Stimulated activated CD4-positive, alpha-beta T cell treated with anti-CD3 and anti-CD28 coated beads, Interleukin-2, amount 100 ng/mL, for 24 hours (primary cell): ENCODE measurements around the gene C16orf86.

Experiments used
- DNase-seq, 2 donors: peaks; one replicate each; pipeline ENCODE4 v3.0.0-alpha.2; 2020

C16orf86 gene

DNA sequence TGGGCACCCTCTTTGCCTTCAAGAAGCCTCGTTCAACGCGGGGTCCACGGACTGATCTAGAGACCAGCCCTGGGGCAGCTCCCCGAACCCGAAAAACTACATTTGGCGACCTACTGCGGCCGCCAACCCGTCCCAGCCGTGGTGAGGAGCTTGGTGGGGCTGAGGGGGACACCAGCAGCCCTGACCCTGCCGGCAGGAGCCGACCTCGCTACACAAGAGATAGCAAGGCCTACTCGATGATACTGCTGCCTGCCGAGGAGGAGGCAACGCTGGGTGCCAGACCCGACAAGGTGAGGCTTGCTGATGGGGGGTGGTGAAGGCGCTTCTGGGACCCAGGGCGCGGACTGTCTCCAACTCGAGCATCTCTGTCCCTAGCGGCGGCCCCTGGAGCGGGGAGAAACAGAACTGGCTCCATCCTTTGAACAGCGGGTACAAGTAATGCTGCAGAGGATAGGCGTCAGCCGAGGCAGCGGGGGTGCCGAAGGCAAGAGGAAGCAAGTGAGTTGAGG, 12.2 kb upstream of the C16orf86 start:
- DNase-seq, result no peak

DNA sequence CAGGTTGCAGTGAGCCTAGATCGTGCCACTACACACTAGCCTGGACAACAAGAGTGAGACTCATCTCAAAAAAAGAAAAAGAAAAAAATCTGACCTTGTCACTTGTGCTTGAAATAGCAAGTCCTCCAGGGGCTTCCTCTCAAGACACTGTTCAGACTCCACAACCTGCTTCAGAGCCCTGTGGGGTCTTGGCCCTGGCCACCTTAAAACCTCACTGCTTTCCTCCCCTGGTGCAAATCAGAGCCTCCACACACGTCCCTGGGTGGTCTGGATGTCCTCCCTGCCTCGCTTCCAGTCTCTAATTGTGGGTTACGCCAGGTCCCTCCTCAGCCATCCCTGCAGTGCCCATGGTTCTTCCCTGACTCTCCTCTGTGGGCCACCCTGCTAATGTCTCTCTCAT, 11.3 kb upstream of the C16orf86 start:
- DNase-seq, result no peak

DNA sequence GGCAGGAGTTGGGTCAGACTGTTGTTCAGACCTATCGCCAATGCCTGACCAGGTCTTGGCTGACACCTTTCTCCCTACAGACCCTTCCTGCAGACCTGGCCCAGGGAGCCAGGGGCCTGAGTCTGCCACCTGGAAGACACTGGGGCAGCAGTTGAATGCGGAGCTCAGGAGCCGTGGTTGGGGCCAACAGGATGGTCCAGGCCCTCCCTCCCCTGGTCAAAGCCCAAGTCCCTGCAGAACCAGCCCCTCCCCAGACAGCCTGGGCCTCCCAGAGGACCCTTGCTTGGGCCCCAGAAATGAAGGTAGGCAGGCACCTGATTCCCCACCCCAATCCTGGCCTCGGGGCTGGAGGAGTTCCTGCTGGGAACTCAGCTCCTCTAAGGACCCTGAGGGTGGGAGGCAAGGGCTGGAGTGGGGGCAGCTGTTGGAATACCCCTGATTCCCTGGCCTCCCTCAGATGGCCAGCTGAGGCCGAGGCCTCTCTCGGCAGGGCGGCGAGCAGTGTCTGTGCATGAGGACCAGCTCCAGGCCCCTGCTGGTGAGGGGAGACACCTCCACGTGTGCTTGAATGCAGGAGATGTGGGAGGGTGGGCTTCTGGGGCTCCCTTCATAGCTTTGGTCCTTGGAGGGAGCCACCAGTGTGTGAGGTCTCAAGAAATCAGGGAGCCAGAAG, 10.1 kb upstream of the C16orf86 start:
- DNase-seq, result no peak

DNA sequence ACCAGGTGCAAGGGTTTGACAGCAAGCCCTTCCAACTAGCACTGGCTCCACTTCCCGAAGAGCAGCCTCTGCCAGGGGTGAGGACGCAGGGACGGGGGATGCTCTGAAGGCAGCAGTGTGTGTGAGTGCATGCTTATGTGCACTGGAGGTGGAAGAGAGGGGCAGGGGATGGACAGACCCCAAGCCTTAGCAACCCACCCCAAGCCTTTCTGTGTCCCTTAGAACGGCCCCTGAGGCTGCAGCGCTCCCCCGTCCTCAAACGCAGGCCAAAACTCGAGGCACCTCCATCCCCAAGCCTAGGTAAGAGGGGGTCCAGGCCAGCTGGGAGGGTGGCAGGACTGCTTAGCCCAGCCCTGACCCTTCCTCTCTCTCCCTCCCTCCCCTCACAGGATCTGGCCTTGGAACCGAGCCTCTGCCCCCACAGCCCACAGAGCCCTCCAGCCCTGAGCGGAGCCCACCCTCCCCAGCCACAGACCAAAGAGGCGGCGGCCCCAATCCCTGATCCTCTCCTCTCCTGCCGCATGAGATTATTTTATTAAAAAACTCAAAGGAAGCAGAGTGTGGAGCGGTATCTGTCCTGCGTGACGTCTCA, 9.5 kb upstream of the C16orf86 start:
- no peak for DNase-seq

DNA sequence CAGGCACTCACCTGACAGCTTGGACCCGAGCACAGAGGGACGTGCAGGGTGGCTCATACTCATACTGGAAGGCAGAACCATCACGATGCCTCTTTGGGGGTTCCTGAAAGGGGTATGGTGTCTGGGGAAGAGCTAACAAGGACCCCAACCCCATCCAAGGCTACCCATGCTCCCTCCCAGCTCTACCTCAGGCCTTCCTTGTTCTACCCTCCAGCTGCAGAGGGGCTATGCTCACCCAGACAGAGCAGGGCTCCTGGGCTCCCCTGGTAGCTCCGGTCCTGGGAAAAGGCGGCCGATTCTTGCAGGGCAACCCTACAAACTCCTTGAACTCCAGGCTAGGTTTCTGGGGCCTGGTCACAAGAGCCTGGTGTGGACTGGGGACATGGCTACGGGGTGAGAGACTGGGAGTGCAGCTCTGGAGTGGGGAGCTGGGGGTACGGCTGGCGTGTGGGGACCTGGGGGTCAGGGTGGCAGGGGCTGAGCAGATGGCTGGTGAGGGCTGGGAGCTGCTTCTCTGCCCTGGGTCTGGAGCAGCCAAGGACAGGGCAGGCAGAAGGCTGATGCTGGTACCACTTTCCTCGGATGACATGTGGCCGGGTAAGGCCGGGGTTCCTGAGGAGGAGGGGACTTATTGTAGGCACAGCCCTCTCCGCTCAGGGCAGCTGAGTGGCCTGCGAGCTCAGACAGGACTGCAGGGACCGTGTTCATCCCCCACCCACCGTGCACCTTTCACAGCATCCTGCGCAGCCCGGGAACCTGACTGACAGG, 8.7 kb upstream of the C16orf86 start:
- DNase-seq, result no peak

DNA sequence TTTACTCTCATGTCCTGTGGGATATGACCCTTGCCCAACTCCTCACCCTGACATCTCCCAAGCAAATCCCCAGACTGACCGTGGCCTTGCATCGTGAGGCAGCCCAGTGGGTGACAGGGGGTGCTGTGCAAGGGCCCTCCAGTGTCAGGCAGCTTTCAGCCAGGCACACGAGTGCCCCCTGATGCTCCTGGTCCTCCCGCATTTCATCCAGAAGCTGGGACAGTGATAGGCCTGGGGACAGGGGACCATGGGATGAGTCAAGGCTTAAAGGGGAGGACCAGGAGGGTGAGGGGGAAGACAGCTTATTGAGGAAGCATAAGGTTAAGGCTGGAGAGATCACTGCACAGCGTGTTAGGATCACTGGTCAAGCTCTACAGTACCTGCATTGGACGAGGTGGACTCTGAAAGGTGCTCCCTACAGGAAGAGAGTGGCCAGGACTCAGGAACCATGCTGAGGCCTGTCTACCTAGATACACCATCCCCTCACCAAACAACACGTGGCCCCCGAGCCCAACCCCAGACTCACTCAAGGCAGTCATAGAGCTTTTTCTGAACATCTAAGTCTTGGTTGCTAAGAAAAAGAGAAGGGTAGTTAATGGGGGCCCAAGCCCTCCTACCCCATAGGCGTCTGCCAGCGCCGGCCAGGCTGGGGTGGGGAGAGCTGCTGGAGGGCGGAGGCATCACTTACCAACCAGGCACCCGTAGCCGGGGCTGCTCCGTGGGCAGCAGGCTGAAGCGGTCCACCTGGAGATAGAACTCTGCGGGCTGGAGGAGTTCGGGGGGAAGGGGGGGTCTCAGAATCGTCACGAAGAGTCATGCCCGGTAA, 7.6 kb upstream of the C16orf86 start:
- no peak for DNase-seq

DNA sequence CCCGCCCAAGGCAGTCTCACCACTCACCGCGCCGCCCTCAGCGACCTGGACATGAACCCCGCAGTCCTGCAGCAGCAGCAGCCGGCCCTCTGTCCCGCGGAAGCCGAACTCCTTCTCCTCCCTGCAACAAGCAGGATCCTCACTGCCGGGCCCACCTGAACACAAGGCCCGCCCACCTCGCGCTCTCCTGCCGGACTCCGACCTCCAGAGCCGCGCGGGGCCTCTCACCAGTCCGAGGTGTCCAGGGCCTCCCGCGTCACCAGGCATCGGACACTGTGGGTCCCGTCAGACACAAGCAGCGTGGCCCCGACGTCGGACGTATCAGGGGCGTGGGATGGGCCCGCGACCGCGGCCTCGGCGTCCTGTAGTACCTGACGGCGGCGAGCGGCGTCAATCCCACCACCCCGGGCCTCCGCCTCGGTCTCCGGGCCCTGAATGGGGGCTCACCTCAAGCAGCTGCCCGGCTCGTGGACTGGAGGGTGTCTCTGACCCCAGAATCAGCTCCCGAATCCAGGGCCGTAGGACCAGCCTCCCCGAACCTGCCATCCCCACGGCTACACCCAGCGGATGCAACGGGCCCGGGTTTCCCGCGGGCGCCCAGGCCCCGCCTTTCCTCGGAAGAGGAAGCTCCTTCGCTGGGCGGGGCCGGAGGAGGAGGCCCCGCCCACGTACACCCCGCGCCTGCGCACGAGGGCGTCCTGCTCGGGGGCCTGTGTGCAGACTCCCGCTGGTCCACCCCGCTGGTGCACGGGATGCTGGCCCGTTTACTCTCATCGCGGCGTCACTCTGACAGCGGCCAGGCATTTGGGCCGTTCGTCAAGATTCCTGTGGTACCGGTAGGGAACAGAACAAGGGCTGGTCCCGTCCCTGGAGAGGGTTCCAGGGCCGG, 6.7 kb upstream of the C16orf86 start, which contains the start of gene ACD:
TSS of gene ACD (minus strand) at position 586 of the 889 bp plus-strand sequence. CDS start at position 546, 40 bp downstream.
- peak; percentile 94 to 95 for DNase-seq

DNA sequence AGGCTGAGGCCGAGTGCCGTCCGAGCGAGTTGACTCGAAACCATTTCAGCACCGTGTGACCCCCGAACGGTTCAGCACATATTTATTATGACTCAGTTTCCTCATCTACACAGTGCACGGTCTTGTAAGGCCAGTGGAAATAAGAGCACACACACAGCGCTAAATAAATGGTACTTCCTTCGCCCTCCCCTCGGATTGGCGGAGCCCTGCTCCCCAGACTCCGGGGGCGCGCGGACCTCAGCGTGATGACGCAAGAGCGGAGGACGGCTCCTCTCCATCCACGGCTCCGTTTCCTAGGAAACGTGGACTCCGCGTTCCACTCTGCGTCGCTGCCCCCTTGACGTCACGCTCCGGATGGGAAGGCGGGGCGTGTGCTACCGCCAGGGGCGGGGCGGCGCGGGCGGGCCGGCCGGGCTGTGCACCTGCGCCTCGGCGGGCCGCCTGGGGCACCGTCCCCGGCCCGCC, 6.0 kb upstream of the C16orf86 start, which contains the start of gene PARD6A:
TSS of gene PARD6A (plus strand) at position 397 of the 465 bp plus-strand sequence. CDS start 79 bp downstream, outside the sequence.
- peak; percentile 94 to 96 for DNase-seq

DNA sequence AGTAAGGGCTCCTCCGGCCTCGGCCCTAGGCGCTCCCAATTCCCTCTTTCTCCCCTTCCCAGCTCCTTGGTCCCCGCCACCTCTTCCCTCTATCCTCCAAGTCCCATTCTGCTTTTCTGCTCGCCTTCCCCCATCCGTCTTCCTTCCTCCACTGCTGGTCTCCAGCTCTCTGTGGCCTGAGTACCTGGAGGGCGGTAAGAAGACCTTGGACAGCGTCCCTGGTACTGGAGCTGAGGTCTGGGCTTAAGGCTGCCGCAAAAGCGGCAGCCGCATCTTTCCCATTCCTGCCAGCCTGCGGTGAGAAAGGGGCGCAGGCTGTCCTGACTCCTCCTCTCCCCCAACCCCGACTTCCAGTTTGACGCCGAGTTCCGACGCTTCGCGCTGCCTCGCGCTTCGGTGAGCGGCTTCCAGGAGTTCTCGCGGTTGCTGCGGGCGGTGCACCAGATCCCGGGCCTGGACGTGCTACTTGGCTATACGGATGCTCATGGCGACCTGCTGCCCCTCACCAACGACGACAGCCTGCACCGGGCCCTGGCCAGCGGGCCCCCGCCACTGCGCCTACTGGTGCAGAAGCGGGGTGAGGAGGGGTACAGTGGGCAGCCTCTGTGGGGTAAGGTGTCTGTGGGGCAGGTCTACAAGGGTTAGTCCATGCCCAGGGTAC, 5.4 kb upstream of the C16orf86 start:
- peak in 1 of 2 donors; percentile 39 for DNase-seq

DNA sequence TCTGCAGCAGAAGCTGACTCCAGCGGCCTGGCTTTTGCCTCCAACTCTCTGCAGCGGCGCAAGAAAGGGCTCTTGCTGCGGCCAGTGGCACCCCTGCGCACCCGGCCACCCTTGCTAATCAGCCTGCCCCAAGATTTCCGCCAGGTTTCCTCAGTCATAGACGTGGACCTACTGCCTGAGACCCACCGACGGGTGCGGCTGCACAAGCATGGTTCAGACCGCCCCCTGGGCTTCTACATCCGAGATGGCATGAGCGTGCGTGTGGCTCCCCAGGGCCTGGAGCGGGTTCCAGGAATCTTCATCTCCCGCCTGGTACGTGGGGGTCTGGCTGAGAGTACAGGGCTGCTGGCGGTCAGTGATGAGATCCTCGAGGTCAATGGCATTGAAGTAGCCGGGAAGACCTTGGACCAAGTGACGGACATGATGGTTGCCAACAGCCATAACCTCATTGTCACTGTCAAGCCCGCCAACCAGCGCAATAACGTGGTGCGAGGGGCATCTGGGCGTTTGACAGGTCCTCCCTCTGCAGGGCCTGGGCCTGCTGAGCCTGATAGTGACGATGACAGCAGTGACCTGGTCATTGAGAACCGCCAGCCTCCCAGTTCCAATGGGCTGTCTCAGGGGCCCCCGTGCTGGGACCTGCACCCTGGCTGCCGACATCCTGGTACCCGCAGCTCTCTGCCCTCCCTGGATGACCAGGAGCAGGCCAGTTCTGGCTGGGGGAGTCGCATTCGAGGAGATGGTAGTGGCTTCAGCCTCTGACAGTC, 4.5 kb upstream of the C16orf86 start:
- DNase-seq, result no peak

DNA sequence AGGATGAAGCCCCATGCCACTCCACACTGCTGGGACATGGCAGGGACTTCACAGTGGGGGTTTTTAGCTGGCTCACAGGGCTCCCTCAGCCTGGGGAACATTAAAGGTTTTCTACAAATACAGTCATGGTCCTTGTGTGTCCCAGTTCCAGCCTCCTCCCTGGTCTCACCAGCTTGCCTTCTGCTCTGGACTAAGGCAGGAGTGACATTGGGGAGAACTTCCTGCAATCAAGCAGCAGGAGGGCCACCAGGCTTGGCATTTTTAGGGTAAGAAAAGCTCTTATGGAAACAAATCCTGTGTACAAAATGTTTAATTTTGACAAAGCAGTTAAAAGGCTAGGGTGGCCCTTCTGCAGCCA, 4.0 kb upstream of the C16orf86 start:
- DNase-seq, result no peak

DNA sequence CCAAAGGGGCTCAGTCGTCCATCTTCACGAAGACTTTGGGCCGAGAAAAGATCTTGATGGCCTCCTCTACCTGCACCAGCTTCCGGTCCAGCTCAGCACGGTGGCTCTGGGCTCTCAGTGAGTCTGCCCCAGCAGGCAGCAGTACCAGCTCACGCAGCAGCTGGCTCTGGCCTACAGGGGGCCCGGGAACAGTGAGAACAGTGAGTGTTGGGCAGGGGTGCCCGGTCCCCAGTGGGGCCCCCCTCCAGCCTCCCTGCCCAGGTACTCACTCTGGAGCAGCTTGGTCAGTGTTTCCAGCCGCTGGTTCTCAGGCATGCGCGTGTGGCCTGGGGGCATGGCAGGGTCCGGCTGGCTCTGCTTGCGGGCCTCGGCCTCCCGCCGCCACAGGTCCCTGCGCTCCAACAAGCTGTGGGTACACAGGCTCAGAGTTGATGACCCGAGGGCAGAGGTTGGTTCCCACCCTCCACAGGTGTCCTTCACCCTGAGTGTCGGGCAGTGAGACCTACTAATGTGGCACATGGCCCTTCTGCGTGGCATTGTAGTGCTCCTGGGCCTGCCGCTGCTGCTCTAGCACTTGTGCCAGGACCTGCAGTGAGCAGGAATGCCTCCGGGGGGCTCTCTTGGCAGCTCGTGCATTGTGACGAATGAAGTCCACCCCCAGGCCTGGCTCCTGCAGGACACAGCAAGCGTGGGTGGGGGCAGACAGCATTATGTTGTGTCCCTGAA, 3.3 kb upstream of the C16orf86 start:
- DNase-seq, result peak in 1 of 2 donors; percentile 58

DNA sequence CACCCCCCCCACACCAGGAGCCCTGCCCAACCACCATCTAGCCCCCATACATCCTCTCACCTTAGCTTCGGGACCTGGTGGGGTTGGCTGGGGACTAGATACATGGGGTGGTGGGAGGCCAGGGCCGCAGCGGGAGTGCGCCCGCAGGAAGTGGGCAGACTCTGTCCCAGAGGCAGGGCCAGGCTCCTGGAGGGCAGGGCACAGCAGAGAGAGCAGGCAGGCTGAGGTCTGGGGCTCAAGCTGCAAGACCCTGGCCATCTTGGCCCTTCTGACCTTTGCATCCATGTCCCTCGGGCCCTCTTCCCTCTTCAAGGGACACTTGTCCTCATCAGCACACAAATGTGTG, 2.8 kb upstream of the C16orf86 start:
- no peak for DNase-seq

DNA sequence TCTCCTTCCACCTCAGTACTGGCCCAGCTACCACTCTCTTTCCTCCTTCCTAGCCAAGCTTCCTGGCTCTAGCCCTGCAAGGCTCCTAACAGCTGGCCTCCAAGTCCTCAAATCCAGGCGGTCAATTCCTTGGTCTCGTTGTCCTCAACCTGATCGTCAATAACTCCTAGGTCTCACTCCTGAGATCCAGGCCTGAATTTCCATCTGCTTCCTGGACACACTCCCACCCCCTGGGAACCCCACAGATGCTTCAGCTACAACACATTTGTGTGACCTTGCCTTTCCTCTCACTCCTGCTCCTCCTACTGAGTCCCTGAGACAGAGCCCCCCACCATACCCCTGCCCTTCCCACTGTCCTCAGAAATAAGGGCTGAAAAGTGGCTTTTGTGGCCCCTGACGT, 2.4 kb upstream of the C16orf86 start:
- DNase-seq, result no peak

DNA sequence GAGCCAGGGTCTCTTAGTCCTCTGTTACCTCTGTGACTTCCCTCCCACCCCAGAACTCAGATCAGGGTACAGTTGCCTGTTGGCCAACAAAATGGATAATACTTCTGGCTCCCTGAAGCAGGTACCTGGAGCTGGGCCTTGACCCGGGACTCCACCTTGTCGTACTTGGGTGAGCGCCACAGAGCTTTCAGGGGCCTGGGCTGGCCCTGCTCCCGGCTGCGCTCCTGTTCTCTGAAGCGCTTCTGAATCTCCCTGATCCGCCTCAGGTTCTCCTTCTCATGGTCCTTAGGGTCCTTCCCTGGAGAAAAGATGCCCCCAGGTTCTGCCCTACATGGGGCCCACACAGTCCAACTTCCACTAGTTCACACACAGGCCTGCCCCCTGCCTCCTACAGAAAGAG, 1.7 kb upstream of the C16orf86 start:
- no peak for DNase-seq

DNA sequence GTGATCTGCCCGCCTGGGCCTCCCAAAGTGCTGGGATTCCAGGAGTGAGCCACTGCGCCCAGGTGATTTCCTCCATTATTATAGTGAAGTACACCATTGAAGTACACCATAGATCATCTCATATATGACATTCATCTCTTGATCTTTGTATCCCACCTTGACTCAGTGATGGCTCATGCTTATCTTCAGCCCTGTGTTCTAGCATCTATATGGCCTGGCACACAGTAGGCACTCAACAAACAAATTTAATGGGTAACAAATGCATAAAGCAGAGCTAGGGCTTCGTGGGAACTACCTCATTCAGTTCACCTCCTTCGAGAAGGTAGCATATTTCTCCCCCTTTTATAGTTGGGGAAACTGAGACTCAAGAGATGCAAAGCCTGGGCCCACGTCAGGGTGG, 1.0 kb upstream of the C16orf86 start:
- no peak for DNase-seq

DNA sequence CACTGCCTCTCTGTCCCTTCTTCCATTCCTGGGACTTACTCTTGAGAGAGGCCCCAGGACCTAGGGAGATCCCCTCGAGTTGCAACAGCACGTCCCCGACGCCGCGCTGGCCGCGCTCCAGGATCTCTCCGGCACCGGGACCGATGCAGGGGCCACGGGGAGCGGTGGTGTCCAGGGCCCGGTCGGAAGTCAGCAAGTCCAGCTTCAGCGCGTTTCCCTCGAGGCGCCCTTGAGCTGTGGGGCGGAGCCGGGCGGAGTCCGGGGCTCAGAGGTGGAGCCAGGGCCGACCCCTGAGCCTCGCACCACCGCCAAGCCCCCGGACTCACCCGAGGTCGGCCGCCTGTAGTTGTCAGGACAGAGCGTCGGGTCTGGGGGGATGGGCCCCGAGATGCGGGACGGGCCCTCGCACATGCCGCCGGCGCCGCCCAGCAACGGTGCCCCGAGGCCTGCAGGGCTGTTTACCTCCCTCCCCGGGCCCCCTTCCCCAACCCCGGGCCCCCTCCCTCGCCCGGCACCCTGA, 522 bp upstream of the C16orf86 start:
- DNase-seq, result peak in 1 of 2 donors; percentile 34

DNA sequence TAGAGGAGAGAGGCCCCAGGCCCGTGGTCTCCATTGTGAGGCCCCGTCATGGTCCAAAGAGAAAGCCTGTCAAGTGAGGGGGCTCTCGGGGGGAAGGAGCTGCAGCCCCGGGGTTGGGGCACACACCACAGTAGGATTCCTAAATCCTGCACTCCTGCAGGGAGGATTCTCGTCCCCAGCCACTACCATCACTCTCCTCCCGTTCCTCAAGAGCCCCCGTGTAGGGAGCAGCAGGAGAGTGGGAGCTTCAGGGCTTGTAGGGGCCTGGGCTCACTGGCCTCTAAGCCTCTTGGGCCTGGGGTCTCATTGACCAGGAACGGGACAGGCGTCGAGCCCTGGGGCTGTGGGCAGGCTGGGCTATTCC, 821 bp downstream of the C16orf86 start:
- DNase-seq, result no peak

DNA sequence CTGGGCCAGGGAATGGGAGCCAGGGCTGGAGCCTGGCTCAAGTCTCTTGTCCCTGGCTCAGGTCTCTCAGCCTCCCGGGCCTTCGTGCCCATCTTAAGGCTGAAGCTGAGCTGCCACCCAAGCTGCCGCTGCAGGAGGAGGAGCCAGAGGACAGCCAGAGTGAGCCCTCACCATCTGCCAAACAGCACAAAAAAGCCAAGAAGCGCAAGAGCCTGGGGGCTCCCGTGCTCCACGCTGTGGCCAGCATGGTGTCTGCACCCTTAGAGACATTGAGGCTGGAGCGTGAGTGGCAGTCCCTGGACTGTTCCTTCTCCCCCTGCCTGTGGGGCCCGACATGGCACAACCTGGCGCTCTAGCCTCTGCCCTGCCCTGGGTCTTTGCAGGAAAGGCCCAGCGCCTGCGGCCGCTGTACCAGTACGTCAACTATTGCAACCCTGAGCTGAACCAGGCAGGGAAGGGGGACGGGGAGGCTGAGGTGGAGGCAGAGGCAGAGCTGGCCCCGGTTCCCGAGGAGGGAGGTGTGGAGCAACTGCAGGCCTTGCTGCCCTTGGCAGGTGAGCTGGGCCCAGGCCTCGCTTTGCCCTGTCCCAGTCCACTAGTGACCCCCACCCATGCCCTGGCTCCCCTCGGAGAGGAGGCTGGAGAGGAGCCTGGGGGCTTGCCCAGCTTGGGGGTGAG, 1.3 kb downstream of the C16orf86 start:
- DNase-seq, result peak; percentile 81 to 82
